Thyroid gland (tissue), 4 donors: ENCODE results near the gene KRTAP19-7. TPM values are rescaled to one million over a fixed set of nuclear protein-coding genes. Genes with fewer than 3 reads are reported as not detected.

ENCODE experiments used
- DNase-seq, 2 donors: peaks; one replicate each; pipeline ENCODE4 v3.0.0-alpha.2; 2019
- H3K27ac ChIP-seq, 3 donors: fragments of 200-600 bp; sonication (generic); 1 replicate in 2 of 3; 2 replicates in 1 of 3; pipeline ENCODE4 v1.5.1; 2016 to 2019; ENCODE audit warnings: mild to moderate bottlenecking in 1 of 3, moderate library complexity in 1 of 3
- H3K27me3 ChIP-seq: fragments of 200-600 bp; sonication (generic); one replicate; pipeline ENCODE4 v1.5.1; 2019
- H3K36me3 ChIP-seq, 2 donors: fragments of 200-600 bp; sonication (generic); one replicate each; pipeline ENCODE4 v1.5.1; 2016 to 2019
- H3K4me1 ChIP-seq, 2 donors: fragments of 200-600 bp; sonication (generic); one replicate each; pipeline ENCODE4 v1.5.1; 2017 to 2019
- H3K4me3 ChIP-seq, 3 donors: fragments of 200-600 bp; sonication (generic); replicated peaks in 1 of 3; 1 replicate in 2 of 3; 2 replicates in 1 of 3; pipeline ENCODE4 v1.5.1; 2016; ENCODE audit warnings: mild to moderate bottlenecking in 1 of 3
- H3K9me3 ChIP-seq: fragments of 200-600 bp; sonication (generic); one replicate; pipeline ENCODE4 v1.5.1; 2017
- CTCF ChIP-seq, 6 experiments: fragments of 200-600 bp in 3 of 6; fragments of 450-650 bp in 3 of 6; sonication (generic) in 3 of 6; IDR thresholded peaks; one replicate each; pipeline ENCODE4 v1.5.1; 2016 to 2019; ENCODE audit warnings: antibody characterized with exemption in 6 of 6, mild to moderate bottlenecking in 2 of 6, inconsistent platforms in 1 of 6, moderate library complexity in 1 of 6
- POLR2A ChIP-seq, 2 donors: fragments of 450-650 bp; IDR thresholded peaks; one replicate each; pipeline ENCODE4 v1.6.1; 2017; ENCODE audit warnings: antibody characterized with exemption in 2 of 2, mild to moderate bottlenecking in 2 of 2, moderate library complexity in 1 of 2
- WGBS, 2 donors: methylation state at CpG; one replicate each; pipeline ENCODE4 v1.1.5; 2017; 5-methylcytosine and 5-hydroxymethylcytosine counted together
- intact Hi-C: fragments of 100-400 bp; cut with DNase I; formaldehyde crosslinking; loops from one replicate; pipeline ENCODE4 v1.15.1; 2023
- total RNA-seq, 4 donors: library from RNA; depleted of rRNA; stranded (reverse); fragments of >200 nt; gene quantifications; one replicate each; pipeline ENCODE4 v1.2.3, GENCODE V29; 2016

Gene KRTAP19-7
- total RNA-seq, result not detected

- WGBS, 2 donors, result 86 to 87% methylated on average over 2 of the region's 2 CpGs
- Histone ChIP-seq H3K27ac (no peak within 1 kb of the TSS), H3K4me1 (no peaks in the 10 kb centered on the region), H3K36me3 (no peaks in the 10 kb centered on the region), H3K4me3 (no peak within 1 kb of the TSS), H3K27me3 (no peaks in the 10 kb centered on the region), H3K9me3 (no peaks in the 10 kb centered on the region)
- TF ChIP-seq POLR2A (IDR thresholded peaks at IDR 0.05), result no peak
- TF ChIP-seq CTCF (IDR thresholded peaks at IDR 0.05), result no peak
- no peak for DNase-seq
- intact Hi-C loops, result no loop called here
These were observed at the start of gene KRTAP19-7 for GRCh38 chr21:30561264-30561895. TSS of gene KRTAP19-7 (minus strand) at chr21:30561314. CDS start at chr21:30561289, 25 bp downstream.

GRCh38 chr21:30605968-30606367 is 44.9 kb upstream of the KRTAP19-7 start:
- Histone ChIP-seq H3K36me3 (no peaks in the 10 kb centered on the region), H3K4me3 (no peak overlapping the region), H3K27ac (no peak overlapping the region), H3K9me3 (no peaks in the 10 kb centered on the region), H3K4me1 (no peaks in the 10 kb centered on the region), H3K27me3 (no peaks in the 10 kb centered on the region)
- 89 to 100% methylated on average over 2 of the region's 2 CpGs for WGBS, 2 donors
- no peak for TF ChIP-seq POLR2A (IDR thresholded peaks at IDR 0.05)
- TF ChIP-seq CTCF (IDR thresholded peaks at IDR 0.05), result no peak
- intact Hi-C loops, result no loop called here
- no peak for DNase-seq

GRCh38 chr21:30600787-30601186 is 39.7 kb upstream of the KRTAP19-7 start, which contains the start of gene KRTAP22-1:
TSS of gene KRTAP22-1 (plus strand) at chr21:30601087.
- intact Hi-C loops, result no loop called here
- 0 to 22% methylated on average over 1 of the region's 1 CpG for WGBS, 2 donors
- Histone ChIP-seq H3K27me3 (no peaks in the 10 kb centered on the region), H3K27ac (no peak within 1 kb of the TSS), H3K4me3 (no peak within 1 kb of the TSS), H3K4me1 (no peaks in the 10 kb centered on the region), H3K9me3 (no peaks in the 10 kb centered on the region), H3K36me3 (no peaks in the 10 kb centered on the region)
- TF ChIP-seq CTCF (IDR thresholded peaks at IDR 0.05) (no peak), POLR2A (IDR thresholded peaks at IDR 0.05) (no peak)
- no peak for DNase-seq

- intact Hi-C loops, result no loop called here
- H3K4me3 ChIP-seq, result no peak within 1 kb of the TSS
- 97 to 99% methylated on average over 6 of the region's 6 CpGs for WGBS, 2 donors
- TF ChIP-seq POLR2A (IDR thresholded peaks at IDR 0.05) (no peak), CTCF (IDR thresholded peaks at IDR 0.05) (no peak)
- H3K4me1 ChIP-seq, result no peaks in the 10 kb centered on the region
- H3K36me3 ChIP-seq, result no peaks in the 10 kb centered on the region
- no peaks in the 10 kb centered on the region for H3K27me3 ChIP-seq
- H3K9me3 ChIP-seq, result no peaks in the 10 kb centered on the region
- no peak within 1 kb of the TSS for H3K27ac ChIP-seq
- DNase-seq, result no peak
These were observed 37.7 kb upstream of the KRTAP19-7 start, which contains the start of gene KRTAP6-2 for GRCh38 chr21:30598802-30599201. TSS of gene KRTAP6-2 (minus strand) at chr21:30598902. CDS start at chr21:30598874, 28 bp downstream.

GRCh38 chr21:30592140-30592539 is 31.0 kb upstream of the KRTAP19-7 start, which contains the start of gene KRTAP6-3:
TSS of gene KRTAP6-3 (plus strand) at chr21:30592440. CDS start at chr21:30592446, 6 bp downstream.
- intact Hi-C loops, result no loop called here
- 82 to 89% methylated on average over 3 to 4 of the region's 4 CpGs for WGBS, 2 donors

More at GRCh38 chr21:30592140-30592539, 31.0 kb upstream of the KRTAP19-7 start, which contains the start of gene KRTAP6-3:
- no peak for DNase-seq
- Histone ChIP-seq H3K4me1 (no peaks in the 10 kb centered on the region), H3K9me3 (no peaks in the 10 kb centered on the region), H3K27me3 (no peaks in the 10 kb centered on the region), H3K36me3 (no peaks in the 10 kb centered on the region), H3K27ac (no peak within 1 kb of the TSS), H3K4me3 (no peak within 1 kb of the TSS)
- TF ChIP-seq POLR2A (IDR thresholded peaks at IDR 0.05) (no peak), CTCF (IDR thresholded peaks at IDR 0.05) (no peak)
